Vagina (tissue), 2 donors: ENCODE results near the gene DST.

Experiments
- POLR2AphosphoS5 ChIP-seq, 2 donors: sonication (generic); formaldehyde crosslinking; IDR thresholded peaks; one replicate each; pipeline ENCODE4 v1.9.0; 2017; ENCODE audit warnings: antibody characterized with exemption in 2 of 2, mild to moderate bottlenecking in 2 of 2, low read depth in 1 of 2; ENCODE audit not compliant: insufficient read depth in 1 of 2
- TF ChIP-seq, protein P1 (sequence below), 3 experiments: fragments of 450-650 bp in 2 of 3; fragments of 200-600 bp in 1 of 3; sonication (generic) in 1 of 3; IDR thresholded peaks; one replicate each; pipeline ENCODE4 v1.5.1; 2017 to 2019; ENCODE audit warnings: antibody characterized with exemption in 3 of 3, mild to moderate bottlenecking in 2 of 3, moderate library complexity in 2 of 3

- TF ChIP-seq, protein P1, sequence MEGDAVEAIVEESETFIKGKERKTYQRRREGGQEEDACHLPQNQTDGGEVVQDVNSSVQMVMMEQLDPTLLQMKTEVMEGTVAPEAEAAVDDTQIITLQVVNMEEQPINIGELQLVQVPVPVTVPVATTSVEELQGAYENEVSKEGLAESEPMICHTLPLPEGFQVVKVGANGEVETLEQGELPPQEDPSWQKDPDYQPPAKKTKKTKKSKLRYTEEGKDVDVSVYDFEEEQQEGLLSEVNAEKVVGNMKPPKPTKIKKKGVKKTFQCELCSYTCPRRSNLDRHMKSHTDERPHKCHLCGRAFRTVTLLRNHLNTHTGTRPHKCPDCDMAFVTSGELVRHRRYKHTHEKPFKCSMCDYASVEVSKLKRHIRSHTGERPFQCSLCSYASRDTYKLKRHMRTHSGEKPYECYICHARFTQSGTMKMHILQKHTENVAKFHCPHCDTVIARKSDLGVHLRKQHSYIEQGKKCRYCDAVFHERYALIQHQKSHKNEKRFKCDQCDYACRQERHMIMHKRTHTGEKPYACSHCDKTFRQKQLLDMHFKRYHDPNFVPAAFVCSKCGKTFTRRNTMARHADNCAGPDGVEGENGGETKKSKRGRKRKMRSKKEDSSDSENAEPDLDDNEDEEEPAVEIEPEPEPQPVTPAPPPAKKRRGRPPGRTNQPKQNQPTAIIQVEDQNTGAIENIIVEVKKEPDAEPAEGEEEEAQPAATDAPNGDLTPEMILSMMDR (IDR thresholded peaks at IDR 0.05): no peak
- no peak for TF ChIP-seq POLR2AphosphoS5 (IDR thresholded peaks at IDR 0.05; ENCODE audit: insufficient read depth in 1 of 2, low read depth in 1 of 2)
These were observed 67.0 kb downstream of the DST start for GRCh38 chr6:56575736-56576135.
